NCI-H446 (cell line): ENCODE measurements around the gene SLC2A3.
"Not testable (repeated sequence)": the region's sequence is repeated elsewhere in the genome, so short reads cannot be mapped to it uniquely, and the experiment has no call there.

Source experiments
- DNase-seq, 2 experiments: peaks; one replicate each; lab custom pipeline; 2025; lab: John Stamatoyannopoulos, UW

The SLC2A3 gene

GRCh38 chr12:7935590-7936581 lies at the start of gene SLC2A3:
SLC2A3 (minus strand) TSS chr12:7936187; CDS start chr12:7936034, 153 bp downstream.
- DNase-seq, result peak in 1 of 2 experiments; percentile 43

GRCh38 chr12:7984900-7985299 lies 48.9 kb upstream of the SLC2A3 start:
- DNase-seq, result no peak

- not testable (repeated sequence) for DNase-seq
These were observed 47.5 kb upstream of the SLC2A3 start for GRCh38 chr12:7983460-7983859.

GRCh38 chr12:7983019-7983418 lies 47.0 kb upstream of the SLC2A3 start:
- DNase-seq, result not testable (repeated sequence)

GRCh38 chr12:7982332-7982735 lies 46.3 kb upstream of the SLC2A3 start:
- not testable (repeated sequence) for DNase-seq

GRCh38 chr12:7981446-7981845 lies 45.5 kb upstream of the SLC2A3 start:
- no peak for DNase-seq

GRCh38 chr12:7977351-7978124 lies 41.6 kb upstream of the SLC2A3 start:
- not testable (repeated sequence) for DNase-seq

GRCh38 chr12:7973457-7973825 lies 37.5 kb upstream of the SLC2A3 start:
- no peak for DNase-seq

- DNase-seq, result no peak
These were observed 36.9 kb upstream of the SLC2A3 start for GRCh38 chr12:7972734-7973456.

- DNase-seq, result not testable (repeated sequence)
These were observed 36.3 kb upstream of the SLC2A3 start for GRCh38 chr12:7972269-7972668.

- DNase-seq, result not testable (repeated sequence)
These were observed 35.8 kb upstream of the SLC2A3 start for GRCh38 chr12:7971765-7972164.

GRCh38 chr12:7970475-7971252 lies 34.7 kb upstream of the SLC2A3 start:
- peak in 1 of 2 experiments; percentile 60 for DNase-seq

GRCh38 chr12:7966563-7966962 lies 30.6 kb upstream of the SLC2A3 start:
- no peak for DNase-seq

GRCh38 chr12:7964669-7965068 lies 28.7 kb upstream of the SLC2A3 start:
- DNase-seq, result not testable (repeated sequence)

GRCh38 chr12:7961395-7962178 lies 25.6 kb upstream of the SLC2A3 start:
- DNase-seq, result no peak

GRCh38 chr12:7959701-7960121 lies 23.7 kb upstream of the SLC2A3 start:
- DNase-seq, result no peak

GRCh38 chr12:7959278-7959677 lies 23.3 kb upstream of the SLC2A3 start:
- no peak for DNase-seq

- DNase-seq, result not testable (repeated sequence)
These were observed 18.9 kb upstream of the SLC2A3 start for GRCh38 chr12:7954877-7955276.

GRCh38 chr12:7954418-7954817 lies 18.4 kb upstream of the SLC2A3 start:
- DNase-seq, result not testable (repeated sequence)

GRCh38 chr12:7953912-7954311 lies 17.9 kb upstream of the SLC2A3 start:
- DNase-seq, result not testable (repeated sequence)
